GM19238 (cell line): ENCODE results near the gene NDUFS6.

ENCODE experiments used
- DNase-seq: peaks from one replicate; pipeline ENCODE4 v3.0.0; 2011; ENCODE audit warnings: low spot score; ENCODE audit not compliant: insufficient read length

Gene NDUFS6

DNA sequence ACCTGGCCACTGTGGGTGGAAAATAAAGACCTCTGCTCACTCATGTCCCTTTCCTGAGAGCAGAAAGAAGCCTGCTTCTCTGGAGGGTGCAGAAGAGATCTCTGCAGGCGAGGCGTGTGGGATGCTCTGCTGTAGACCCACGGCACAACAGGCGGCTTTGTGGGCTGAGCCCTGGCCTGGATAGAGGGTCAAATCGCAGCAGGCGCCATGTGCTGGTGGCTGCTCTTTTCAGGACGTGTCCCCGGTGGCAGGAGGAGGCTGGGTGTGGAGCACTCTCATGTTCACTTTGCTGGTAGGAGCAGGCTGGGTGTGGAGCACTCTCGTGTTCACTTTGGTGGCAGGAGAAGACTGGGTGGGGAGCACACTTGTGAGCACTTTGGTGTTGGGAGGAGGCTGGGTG, 46.4 kb downstream of the NDUFS6 start:
- no peak for DNase-seq

DNA sequence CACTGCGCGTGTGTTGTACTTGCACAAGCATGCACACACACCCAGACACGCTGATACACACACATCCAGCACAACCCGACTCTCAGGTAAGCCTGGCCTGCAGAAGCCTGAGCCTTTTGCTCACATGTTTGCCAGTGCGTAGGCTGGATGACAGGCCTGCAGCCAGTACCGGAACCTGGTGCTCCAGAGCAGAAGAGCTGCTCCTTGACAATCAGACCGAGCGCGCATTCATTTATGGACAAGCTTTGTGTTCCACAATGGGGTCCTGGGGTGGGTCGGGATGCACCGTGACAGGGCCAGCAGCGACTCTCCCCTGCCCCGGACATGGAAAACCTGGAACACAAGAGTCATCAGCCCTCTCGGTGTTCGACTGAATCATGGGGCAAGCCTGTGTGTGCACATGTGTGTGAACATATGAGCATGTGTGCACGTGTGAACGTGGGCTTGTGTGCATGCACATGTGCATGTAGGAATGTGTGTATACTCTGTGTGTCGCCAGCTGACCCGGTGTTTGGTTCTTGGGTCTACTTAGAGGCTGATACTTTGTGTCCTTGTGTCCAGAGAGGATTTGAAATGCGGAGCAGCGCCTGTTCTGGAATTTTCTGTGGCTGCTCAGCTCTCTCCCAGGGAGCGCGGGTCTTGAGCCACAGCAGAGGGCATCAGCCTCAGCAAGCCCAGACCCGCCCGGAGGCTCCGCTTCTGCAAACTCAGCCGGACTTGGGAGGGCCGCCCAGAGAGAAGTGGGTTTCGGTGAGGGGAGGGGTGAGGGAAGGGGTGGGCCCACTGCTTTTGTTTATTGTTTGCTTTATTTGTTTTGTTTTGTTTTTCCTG, 49.3 kb downstream of the NDUFS6 start:
- no peak for DNase-seq

DNA sequence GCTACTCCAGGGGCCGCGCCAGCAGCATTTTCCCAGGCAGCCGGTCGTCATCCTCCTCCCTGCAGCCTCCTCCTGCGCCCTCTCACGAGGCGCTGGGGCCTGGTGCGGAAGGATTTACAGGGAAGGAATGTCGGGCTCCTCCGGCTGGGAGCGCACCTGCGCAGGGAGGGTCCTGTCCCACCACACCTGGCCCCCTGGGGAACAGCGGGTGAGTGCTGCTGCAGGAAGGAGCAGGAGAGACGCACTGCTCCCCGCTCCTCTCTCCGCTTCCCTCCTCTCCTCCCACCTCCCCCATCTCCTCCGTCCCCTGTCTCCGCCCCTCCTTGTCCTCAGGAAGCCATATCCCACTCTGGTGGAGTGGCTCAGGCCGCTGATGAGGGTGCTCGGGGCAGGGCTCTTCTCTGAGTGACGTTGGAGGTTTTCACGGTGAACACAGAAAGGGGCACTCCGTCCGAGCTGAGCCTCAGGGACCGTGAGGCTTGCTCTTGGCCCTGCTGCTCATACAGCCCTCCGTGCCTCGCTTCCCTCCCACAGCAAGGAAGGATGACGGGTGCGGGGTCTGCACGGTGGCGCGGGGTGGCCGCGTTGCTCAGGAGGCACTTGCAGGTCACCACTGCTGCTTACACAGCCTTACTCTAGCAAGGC, 50.2 kb downstream of the NDUFS6 start:
- no peak for DNase-seq

DNA sequence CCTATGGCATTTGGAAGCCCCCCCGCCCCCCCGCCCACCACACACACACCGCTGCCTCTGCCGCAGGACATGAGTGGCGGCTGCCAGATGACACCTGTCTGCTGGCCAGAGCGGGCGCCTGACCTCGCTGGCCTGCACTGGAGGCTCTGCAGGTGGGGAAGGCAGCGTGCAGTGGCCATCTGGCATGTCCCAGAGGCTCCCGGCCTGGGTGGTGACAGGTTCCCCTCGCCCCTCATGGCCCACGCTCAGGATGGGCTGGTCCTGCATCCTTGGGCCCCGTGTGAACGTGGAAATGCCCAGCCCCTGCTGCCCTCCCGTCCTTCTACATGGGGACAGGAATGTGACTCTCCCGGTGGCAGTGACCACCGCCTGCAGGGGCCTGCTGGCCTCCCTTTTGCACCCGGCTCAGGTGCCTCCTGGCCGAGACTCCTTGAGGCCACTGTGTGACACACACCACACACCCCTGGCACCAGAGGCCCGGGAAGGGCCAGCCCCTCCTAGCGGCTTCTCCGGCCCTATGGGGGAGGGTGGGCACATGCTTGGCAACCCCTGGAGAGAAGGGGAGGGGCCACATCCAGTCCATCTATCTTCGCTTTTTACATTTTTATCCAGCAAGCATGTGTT, 51.2 kb downstream of the NDUFS6 start:
- DNase-seq, result no peak

DNA sequence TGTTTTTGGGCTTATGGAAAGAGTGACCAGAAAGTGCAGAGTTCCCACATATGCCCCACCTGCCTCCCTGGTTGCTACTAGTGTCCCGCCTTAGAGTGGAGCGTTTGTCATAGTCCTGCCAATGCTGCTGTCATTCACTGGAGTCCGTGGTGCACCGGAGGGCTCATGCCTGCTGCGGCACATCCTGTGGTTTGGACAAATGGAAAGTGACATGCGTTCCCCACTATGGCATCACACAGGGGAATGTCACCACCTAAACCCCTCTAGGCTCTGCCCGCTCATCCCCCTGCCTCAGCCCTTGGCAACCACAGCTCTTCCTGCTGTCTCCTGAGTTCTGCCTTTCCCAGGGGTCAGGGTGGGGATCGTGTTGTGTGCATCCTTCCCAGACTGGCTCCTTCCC, 52.3 kb downstream of the NDUFS6 start:
- no peak for DNase-seq

DNA sequence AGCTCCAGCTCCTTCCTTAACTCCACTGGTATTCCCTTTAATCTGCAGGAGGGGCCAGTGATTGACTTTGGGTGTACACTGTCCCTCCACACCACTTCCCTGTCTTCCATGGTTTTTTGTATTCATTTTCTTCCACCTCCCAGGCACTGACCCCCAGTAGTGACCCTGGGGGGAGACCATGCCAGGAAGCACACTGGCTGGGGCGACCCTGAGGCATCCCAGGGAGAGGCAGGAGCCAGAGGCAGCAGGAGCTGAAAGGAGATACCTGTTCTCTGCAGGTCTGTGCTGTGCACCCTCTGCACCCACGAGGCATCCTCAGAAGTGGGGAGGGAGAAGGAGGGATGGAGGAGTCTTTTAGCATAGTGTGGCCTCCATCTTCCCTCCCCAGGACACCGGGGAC, 53.9 kb downstream of the NDUFS6 start:
- DNase-seq, result no peak

DNA sequence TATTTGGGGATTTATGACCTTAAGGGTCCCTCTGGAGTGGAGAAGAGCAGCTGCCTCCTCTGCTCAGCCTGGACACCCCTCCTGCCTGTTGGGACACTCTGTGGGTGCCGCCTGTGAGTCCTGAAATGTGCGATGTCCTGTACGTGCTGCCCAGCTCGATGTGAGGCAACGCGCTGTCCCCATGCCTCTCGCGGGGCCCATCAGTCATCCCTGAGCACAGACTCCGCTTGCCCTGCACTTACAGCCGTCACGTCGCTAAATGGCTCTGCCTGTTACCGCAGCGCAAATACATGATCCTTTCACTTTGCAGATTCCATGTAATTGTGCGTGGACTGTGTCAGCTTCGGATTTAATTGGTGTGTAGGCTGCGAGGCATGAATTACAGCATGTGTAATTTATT, 54.4 kb downstream of the NDUFS6 start:
- DNase-seq, result no peak

DNA sequence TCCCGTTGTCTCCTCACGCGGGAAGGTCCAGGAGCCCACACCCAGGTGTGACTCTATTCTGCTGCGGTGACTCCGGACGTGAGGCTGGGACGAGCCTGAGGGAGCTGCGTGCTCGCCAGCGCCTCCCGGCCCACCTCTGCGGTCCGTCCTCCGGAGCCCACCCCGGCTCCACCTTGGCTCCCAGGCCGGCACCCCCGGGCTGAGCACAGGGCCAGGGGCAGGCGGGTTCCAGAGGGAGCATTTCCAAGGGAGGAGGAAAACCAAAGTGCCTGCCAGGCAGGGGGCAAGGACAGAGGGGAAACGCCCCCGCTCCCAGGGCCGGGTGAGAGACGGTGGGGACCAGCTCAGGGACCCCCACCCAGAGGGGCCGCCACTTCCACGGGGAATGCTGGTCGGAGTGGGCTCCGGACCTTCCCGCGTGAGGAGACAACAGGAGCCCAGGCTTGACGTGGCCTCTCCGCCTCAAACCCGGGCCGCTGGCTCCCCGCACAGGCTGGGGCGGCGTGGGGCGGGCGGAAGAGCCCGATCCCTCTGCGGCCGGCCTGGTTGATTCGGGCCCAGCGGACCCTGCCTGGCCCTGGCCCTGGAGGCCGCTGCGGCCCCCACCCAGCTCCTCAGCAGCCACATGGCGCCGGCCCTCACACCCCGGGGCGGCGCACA, 55.5 kb downstream of the NDUFS6 start:
- DNase-seq, result no peak

DNA sequence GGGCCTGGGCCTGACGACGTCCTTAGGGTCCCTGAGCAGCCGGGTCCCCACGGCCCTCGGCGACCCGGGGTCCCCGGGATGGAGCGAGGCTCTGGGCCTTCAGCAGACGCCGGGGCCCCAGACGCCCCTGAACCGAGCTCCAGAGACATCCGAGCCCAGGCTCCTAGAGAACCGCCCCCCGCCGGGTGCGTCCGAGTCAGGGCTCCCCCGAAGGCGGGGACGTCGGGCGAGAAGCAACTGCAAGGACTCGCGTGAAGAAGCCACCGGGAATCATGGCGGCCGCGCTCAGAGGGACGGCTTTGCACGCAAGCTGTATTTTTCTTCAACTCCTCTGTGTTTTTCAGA, 56.0 kb downstream of the NDUFS6 start:
- no peak for DNase-seq

DNA sequence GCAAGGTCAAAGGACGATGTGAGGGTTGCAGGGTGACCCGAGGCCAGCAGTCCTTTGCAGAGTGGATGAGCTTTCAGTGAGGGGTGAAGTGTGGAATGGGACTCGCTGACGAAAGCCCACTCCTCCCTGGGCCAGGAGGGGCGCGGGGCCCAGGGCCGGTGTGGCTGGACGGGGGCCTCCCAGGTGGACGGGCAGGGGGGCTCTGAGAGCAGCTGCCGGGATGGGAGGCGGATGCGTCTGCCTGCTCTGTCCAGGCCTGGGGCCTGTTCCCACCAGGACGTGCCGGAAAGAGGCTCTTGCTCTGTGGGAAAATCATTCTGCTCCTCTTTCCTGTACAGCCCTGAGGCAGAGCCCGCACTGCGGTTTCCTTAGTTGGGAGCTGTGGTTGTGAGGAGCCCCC, 57.2 kb downstream of the NDUFS6 start:
- DNase-seq, result no peak

DNA sequence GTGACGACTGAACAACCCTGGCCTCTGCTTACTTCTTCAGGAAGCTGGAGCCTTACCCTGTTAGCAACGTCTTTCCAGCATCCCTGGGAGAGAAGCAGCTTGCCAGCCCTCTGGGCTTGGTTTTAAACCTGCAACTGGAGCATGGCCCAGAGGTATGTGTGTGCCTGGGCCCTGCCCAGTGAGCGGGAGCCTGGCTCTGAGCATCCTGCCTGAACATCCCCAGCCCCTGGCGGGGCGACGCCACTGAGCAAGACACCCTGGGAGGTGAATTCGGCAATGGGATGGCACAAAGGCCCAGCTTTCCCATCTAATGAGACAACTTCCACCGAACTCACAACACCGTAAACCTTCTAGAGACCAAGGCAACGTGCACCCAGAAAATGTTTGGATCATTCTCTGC, 57.9 kb downstream of the NDUFS6 start:
- no peak for DNase-seq

DNA sequence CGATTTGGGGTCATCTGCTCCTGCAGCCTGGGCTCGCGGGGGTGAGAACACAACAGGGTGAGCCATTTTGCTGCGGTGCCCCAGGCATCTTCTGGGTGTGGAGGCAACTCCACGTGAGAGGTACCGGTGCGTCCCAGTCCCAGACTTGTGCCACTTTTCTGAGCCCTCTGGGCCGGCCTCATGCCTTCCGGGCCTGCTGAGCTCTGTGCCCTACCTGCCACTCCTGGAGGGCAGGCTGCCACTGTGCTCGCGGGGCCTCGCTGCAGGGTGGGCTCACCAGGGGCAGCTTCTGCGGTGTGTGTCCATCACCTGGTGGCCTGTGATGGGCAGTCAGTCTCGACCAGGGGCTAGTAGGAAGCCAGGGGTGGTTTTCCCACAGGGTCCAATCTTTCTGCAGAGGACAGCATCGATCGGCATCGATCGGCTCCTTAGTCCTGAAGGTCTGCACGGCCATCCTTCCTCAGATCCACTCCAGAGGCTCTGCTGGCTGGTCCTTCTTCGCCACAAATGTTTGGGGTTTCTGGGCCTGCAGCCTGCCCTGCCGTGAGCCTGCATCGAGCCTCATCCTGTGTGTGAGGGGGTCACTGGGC, 58.9 kb downstream of the NDUFS6 start:
- no peak for DNase-seq

DNA sequence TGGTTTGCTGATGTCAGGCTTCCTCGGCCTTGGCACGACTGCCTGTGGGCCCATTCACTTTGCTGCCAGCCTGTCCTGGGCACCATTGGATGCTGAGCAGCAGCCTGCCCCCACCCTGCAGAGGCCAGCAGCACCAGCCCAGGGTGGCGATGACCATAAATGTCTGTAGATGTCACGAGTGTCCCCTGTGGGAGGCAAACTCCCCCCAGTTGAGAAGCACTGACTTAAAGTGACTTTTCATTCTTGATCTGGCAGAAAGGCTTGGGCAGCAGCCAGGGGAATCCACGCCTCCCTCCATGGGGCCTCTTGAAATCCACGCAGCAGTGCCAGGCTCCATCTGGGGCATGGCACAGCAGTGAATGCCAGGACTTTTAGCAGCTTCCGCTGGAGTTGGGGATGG, 59.7 kb downstream of the NDUFS6 start:
- no peak for DNase-seq

DNA sequence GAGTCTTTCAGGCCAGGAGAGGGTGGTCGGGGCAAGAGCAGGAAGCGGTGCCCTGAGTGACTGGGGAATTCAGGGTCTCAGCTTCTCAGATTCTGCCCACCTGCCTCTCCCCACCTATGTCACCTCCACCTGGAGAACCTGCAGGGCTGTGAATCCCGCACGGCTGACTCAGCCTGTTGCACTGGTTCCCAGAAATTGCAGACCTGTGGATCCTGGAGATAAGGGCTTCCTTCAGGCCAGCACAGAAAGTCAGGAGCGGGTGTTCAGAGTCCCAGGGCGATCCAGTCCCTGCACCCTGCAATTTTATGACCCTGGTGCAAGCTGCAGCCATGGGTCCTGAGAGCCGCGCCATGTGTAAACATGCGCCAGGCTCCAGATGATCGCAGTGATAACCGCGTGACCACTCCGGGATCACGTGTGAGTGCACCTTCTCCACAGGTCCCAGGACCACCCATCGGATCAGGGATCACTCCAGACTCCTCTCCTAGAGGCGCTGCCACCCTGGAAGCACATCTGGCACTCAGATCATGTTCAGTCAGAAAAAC, 63.8 kb downstream of the NDUFS6 start:
- DNase-seq, result no peak

DNA sequence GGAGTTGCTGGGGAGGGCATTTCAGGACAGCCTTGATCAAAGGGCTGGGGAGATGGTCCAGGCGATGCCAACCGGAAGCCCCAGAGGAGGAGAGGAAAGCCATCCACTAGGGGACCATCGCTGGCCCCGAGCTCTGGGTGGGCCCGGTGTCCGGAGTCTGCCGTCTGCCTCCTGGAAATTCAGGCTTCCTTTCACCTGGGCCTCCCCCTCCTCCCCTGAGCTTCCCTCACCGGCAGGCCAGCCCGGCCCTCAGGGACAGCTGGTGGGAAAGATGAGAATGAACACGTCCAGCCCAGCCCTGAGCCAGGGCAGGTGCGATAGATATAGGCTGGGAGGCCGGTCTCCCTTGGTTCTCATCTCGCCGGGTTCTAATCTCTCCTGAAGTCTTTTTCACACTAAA, 64.3 kb downstream of the NDUFS6 start:
- DNase-seq, result no peak
